A549 treated with GW870086 at 1 μM for 4 hours (cell line): ENCODE data around the gene SEPTIN2. TPM values are rescaled to one million over a fixed set of nuclear protein-coding genes. Genes with fewer than 3 reads are reported as not detected.

Experiments used
- total RNA-seq: library from RNA; stranded (reverse); fragments of 200-300 nt; extraction: Qiagen RNA extraction; gene quantifications from 5 replicates; pipeline ENCODE4 v1.2.3, GENCODE V29; 2022; ENCODE audit warnings: low read depth

SEPTIN2 gene
- 220 to 280 TPM (median 269 TPM) in 5 replicates for total RNA-seq

DNA sequence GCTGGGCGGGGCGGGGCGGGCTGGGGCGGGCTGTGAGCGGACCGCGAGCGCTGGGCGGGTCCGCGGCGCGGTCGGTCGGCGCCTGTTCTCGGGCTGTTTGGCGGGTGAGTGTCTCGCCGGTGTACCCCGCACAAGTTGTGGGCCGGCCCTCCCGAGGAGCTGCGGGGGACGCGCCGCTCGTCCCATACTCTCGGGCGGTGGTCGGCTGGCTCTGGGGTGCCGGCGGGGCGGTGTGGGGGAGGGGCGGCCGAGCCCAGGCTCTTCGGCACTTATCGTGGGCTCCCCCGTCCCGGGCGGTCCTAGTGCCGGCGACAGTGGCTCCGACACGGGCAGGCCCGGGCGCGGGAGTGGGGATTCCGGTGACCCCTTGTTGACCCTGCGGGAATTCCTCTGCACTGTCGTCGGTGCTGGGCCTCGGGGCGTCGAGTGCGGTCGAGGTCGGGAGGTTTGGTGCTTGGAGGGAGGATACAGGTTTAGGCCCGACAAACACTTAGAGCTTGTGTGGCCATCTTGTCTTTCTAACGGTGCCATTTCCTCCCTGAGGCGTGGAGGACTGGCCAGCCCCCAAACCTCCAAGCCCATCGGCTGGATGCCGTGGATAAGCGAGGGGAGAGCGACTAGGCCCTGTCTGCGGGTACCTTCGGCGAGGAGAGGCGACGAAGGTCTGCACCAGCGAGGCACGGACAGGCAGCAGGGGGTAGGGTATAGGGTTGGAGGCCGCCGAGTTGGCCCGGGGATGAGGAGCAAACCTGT lies at the start of gene SEPTIN2:
SEPTIN2 (plus strand) TSS at position 47 of the 753 bp plus-strand sequence. CDS start 8,308 bp downstream, outside the sequence.

DNA sequence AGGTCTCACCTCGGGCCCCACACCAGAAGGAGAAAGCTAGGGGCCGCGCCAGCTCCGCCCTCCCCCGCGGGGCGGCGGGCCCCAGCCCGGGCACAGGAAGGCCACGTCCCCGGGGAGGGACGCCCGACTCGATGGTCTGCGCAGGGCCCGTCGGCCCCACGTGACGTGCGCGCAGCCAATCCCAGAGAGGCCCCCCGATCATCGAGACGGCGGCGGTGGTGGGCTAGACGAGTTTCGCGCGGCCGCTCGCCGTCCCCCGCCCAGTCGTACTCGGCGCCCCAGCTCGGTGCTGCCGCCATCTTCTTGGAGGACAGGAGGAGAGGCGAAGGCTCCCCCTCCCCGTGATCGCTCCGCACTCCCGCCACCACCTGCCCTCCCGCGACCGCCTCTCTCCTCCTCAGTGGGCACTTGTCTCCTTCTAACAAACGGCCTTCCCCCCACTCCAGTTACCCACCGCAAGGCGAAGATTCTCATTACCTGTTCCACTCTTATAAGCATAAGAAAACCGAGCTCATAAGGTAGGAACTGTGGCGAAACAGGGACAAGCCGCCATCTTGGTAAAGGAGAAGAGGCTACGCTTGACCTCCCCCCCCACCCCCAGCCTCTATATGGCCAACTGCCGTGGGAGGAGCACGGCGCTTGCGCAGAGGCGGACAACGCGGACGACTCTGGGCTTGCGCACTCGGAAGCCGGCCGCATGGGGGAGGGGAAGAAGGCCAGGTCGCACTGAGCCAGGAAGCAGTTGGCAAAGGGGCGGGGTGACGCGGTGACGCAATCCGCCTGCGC lies 439 bp upstream of the SEPTIN2 start, which contains the start of gene HDLBP:
HDLBP (minus strand) TSS at position 580 of the 786 bp plus-strand sequence. CDS start 48,803 bp downstream, outside the sequence.

DNA sequence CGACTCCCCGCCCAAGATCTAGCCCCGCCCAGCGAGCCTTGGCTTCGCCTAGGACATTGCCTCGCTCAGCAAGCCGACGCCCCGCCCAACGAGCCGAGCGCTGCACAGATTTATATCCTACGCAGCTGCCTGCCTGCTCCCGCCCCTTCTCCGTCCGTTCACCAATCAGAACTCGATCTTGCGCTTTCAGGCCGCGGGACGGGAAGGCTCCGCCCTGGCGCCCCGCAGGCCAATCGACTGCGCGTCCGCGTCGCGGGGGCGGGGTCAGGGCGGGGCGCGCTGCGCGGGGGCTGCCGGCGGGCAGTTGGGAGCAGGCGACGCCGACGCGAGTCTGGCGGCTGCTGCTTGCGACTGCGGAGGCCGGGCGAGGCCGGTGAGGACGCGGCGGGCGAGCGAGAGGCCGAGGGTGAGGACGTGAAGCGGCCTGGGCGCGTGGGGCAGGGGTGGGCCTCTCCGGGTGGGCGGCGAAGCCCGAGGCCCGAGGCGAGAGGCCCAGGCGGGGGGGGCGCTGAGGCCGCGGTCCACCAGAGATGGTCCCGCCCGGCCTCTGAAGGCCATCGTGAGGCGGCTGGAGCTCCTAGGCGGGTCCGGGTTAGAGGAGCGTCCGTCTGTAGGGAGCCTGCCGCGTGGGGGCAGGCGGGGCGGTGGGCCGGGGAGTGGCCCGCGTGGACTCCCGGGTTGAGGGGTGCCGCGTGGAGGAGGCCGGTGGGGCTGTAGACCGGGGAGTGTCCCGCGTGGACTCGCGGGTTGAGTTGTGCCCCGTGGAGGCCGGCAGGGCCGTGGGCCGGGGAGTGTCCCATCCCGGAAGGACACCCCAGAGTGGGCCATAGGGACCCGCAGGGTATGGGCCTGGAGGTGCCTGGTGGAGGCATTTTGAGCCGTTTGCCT lies 40.5 kb downstream of the SEPTIN2 start, which contains the start of gene FARP2:
FARP2 (plus strand) TSS at position 303 of the 888 bp plus-strand sequence. CDS start 16,823 bp downstream, outside the sequence.

Other genes starting within 250 kb of the SEPTIN2 start
- gene MTERF4, start 213.6 kb upstream of the SEPTIN2 start, total RNA-seq, result 22.7 to 28.6 TPM (median 26.2 TPM) in 5 replicates
- gene PASK, start 166.5 kb upstream of the SEPTIN2 start, total RNA-seq, result 4.9 to 9.1 TPM (median 7.7 TPM) in 5 replicates
- 58.4 to 62.6 TPM (median 60.9 TPM) in 5 replicates for gene PPP1R7, start 165.5 kb upstream of the SEPTIN2 start, total RNA-seq
- gene ANO7, start 127.2 kb upstream of the SEPTIN2 start, total RNA-seq, result 1.5 to 2.3 TPM (median 1.7 TPM) in 5 replicates
- 249 to 279 TPM (median 268 TPM) in 5 replicates for gene HDLBP, start 253 bp upstream of the SEPTIN2 start, total RNA-seq
- 20.7 to 33.5 TPM (median 30.9 TPM) in 5 replicates for gene FARP2, start 40.4 kb downstream of the SEPTIN2 start, total RNA-seq
- gene STK25, start 192.7 kb downstream of the SEPTIN2 start, total RNA-seq, result 98.8 to 111 TPM (median 105 TPM) in 5 replicates
- gene BOK, start 242.8 kb downstream of the SEPTIN2 start, total RNA-seq, result 23.4 to 34.1 TPM (median 33.3 TPM) in 5 replicates